D721Med (cell line): ENCODE measurements around the gene ZNF438.
"Not testable (repeated sequence)": the region's sequence is repeated elsewhere in the genome, so short reads cannot be mapped to it uniquely, and the experiment has no call there.

Experiments used
- DNase-seq: peaks from one replicate; pipeline ENCODE4 v3.0.0; 2011; ENCODE audit warnings: low spot score; ENCODE audit not compliant: insufficient read length
- FAIRE-seq: peaks from 2 replicates; lab custom pipeline; 2011; peaks lifted over from hg19 to GRCh38; lab: Jason Lieb, UNC
- CTCF ChIP-seq: IDR thresholded peaks from 2 replicates; pipeline ENCODE4 v1.5.1; 2012; ENCODE audit warnings: mild to moderate bottlenecking, control low read depth; ENCODE audit not compliant: insufficient read depth; ENCODE audit errors: missing control alignments

The ZNF438 gene

GRCh38 chr10:30967650-30968410 is 63.8 kb downstream of the ZNF438 start:
- TF ChIP-seq CTCF = no peak
- DNase-seq (no peak), FAIRE-seq (no peak)

GRCh38 chr10:30963992-30964930 is 67.4 kb downstream of the ZNF438 start:
- FAIRE-seq = no peak
- DNase-seq = no peak
- TF ChIP-seq CTCF = no peak

DNA sequence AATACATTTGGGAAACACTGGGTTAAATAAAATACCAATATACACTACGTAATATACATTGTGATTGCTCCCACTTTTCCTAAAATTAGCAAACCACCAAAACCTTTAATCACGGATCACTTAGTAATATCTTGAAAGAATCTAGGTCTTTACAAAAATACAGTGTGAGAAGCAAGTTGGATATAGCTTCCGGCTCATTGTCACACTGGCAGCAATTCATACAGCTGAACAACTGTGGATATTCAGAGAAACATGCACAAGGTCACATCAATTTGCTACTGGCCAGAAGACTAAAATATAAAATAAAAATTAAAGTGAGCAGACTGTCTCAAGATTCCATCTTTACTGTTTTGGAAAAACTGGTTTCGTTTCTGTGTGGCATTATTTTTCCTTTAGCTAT is 69.1 kb downstream of the ZNF438 start:
- FAIRE-seq = no peak
- no peak for TF ChIP-seq CTCF
- DNase-seq = no peak

DNA sequence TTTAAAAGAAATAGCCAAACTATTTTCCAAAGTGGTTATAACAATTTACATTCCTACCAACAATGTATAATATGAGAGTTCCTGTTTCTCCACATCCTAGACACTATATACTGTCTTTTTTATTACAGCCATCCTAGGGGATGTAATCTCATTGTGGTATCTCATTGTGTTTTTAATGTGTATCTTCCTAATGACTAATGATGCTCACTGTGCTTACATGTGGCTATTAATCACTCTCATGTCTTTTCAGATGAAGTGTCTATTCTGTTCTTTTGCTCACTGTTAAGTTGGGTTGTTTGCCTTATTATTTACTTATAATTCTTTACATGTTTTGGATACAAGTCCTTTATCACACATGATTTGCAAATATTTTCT is 71.8 kb downstream of the ZNF438 start:
- FAIRE-seq (no peak), DNase-seq (no peak)
- no peak for TF ChIP-seq CTCF

DNA sequence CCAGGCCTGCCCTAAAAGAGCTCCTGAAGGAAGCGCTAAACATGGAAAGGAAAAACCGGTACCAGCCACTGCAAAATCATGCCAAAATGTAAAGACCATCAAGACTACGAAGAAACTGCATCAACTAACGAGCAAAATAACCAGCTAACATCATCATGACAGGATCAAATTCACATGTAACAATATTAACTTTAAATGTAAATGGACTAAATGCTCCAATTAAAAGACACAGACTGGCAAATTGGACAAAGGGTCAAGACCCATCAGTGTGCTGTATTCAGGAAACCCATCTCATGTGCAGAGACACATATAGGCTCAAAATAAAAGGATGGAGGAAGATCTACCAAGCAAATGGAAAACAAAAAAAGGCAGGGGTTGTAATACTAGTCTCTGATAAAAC is 82.4 kb downstream of the ZNF438 start:
- not testable (repeated sequence) for FAIRE-seq, DNase-seq

DNA sequence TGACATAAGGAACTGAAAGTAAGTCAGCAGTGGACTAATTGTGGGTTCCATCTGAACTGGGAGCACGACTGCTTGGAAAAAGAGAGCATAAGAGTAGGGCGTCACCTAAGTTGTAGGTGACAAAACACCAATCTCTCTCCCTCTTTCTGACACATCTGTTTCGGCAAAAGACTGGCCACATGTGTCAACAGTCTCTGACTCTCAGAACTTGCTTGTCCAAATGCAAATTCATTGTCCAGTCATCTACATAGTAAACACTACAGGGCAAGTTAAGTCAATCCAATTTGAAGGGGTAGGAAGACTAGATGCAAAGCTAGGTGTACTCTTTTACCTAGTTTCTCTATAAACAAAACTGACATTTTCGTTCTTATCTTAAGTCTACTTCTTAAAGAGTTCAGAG is 87.7 kb downstream of the ZNF438 start:
- DNase-seq (no peak), FAIRE-seq (no peak)
- TF ChIP-seq CTCF = no peak

- no peak for FAIRE-seq
- DNase-seq = no peak
- no peak for TF ChIP-seq CTCF
Observed at GRCh38 chr10:30943451-30943850, 88.2 kb downstream of the ZNF438 start.
